CD4-positive, alpha-beta T cell treated with Interleukin-15 for 4 hours (primary cell): Measurements from ENCODE around the gene SH3RF3.

ENCODE experiments used
- DNase-seq: peaks from one replicate; pipeline ENCODE4 v3.0.0-alpha.2; 2020; ENCODE audit warnings: low spot score

The SH3RF3 gene

GRCh38 chr2:109339519-109339966, 210.5 kb downstream of the SH3RF3 start:
- DNase-seq, result no peak

GRCh38 chr2:109340381-109340780, 211.4 kb downstream of the SH3RF3 start:
- DNase-seq, result no peak

- DNase-seq, result no peak
These were observed 212.6 kb downstream of the SH3RF3 start for GRCh38 chr2:109341355-109342255.

GRCh38 chr2:109342256-109342850, 213.3 kb downstream of the SH3RF3 start:
- no peak for DNase-seq

GRCh38 chr2:109342930-109343329, 213.9 kb downstream of the SH3RF3 start:
- no peak for DNase-seq

- no peak for DNase-seq
These were observed 214.5 kb downstream of the SH3RF3 start for GRCh38 chr2:109343460-109343859.

- DNase-seq, result no peak
These were observed 215.3 kb downstream of the SH3RF3 start for GRCh38 chr2:109344270-109344805.

GRCh38 chr2:109345091-109345490, 216.1 kb downstream of the SH3RF3 start:
- no peak for DNase-seq

- DNase-seq, result no peak
These were observed 216.9 kb downstream of the SH3RF3 start for GRCh38 chr2:109345653-109346480.

GRCh38 chr2:109346601-109347228, 217.7 kb downstream of the SH3RF3 start:
- DNase-seq, result no peak

GRCh38 chr2:109347626-109348025, 218.6 kb downstream of the SH3RF3 start:
- DNase-seq, result no peak

GRCh38 chr2:109348190-109348589, 219.2 kb downstream of the SH3RF3 start:
- no peak for DNase-seq

GRCh38 chr2:109348671-109349502, 219.9 kb downstream of the SH3RF3 start:
- peak; percentile 33 for DNase-seq

GRCh38 chr2:109349503-109350465, 220.8 kb downstream of the SH3RF3 start:
- no peak for DNase-seq

- DNase-seq, result no peak
These were observed 221.5 kb downstream of the SH3RF3 start for GRCh38 chr2:109350526-109350925.

- DNase-seq, result no peak
These were observed 222.3 kb downstream of the SH3RF3 start for GRCh38 chr2:109351164-109351756.

GRCh38 chr2:109352056-109352897, 223.3 kb downstream of the SH3RF3 start:
- DNase-seq, result no peak
